RPMI8226 (cell line): ENCODE results near the gene ZNF830.
A peak's percentile ranks its signal among the peaks of the same experiment; 100 is the strongest.
"Not testable (repeated sequence)": the region's sequence is repeated elsewhere in the genome, so short reads cannot be mapped to it uniquely, and the experiment has no call there.

ENCODE experiments used
- DNase-seq: peaks from one replicate; pipeline ENCODE4 v3.0.0-alpha.2; 2015

ZNF830 gene

GRCh38 chr17:34993031-34993430 is 31.7 kb downstream of the ZNF830 start:
- DNase-seq: no peak

- DNase-seq: no peak
Observed at GRCh38 chr17:34996422-34997285, 35.3 kb downstream of the ZNF830 start.

GRCh38 chr17:34997355-34997862 is 36.1 kb downstream of the ZNF830 start:
- DNase-seq: peak; percentile 23

- peak; percentile 68 for DNase-seq
Observed at GRCh38 chr17:34998205-34998604, 36.9 kb downstream of the ZNF830 start.

- DNase-seq: no peak
Observed at GRCh38 chr17:34999456-34999855, 38.1 kb downstream of the ZNF830 start.

GRCh38 chr17:35000965-35001364 is 39.6 kb downstream of the ZNF830 start:
- DNase-seq: not testable (repeated sequence)

- DNase-seq: no peak
Observed at GRCh38 chr17:35001549-35001948, 40.2 kb downstream of the ZNF830 start.

GRCh38 chr17:35002876-35003551 is 41.7 kb downstream of the ZNF830 start:
- no peak for DNase-seq

GRCh38 chr17:35003778-35004177 is 42.4 kb downstream of the ZNF830 start:
- no peak for DNase-seq

- no peak for DNase-seq
Observed at GRCh38 chr17:35006345-35006744, 45.0 kb downstream of the ZNF830 start.

- no peak for DNase-seq
Observed at GRCh38 chr17:35006961-35007360, 45.6 kb downstream of the ZNF830 start.

GRCh38 chr17:35010093-35010492 is 48.8 kb downstream of the ZNF830 start:
- no peak for DNase-seq

- DNase-seq: no peak
Observed at GRCh38 chr17:35011671-35012216, 50.4 kb downstream of the ZNF830 start.
